Measurements from ENCODE around the gene SLC25A25.

SLC25A25 gene

GRCh38 chr9:128114326-128115186 is 46.5 kb downstream of the SLC25A25 start:
- DNase-seq = peak; percentile 34

GRCh38 chr9:128115187-128116103 is 47.4 kb downstream of the SLC25A25 start:
- DNase-seq = peak; percentile 28

- DNase-seq = peak; percentile 15
Observed at GRCh38 chr9:128116104-128117083, 48.4 kb downstream of the SLC25A25 start.

- DNase-seq = peak; percentile 93
Observed at GRCh38 chr9:128117613-128118471, 49.8 kb downstream of the SLC25A25 start.

GRCh38 chr9:128118472-128118857 is 50.4 kb downstream of the SLC25A25 start:
- DNase-seq = peak; percentile 16

- peak; percentile 33 for DNase-seq
Observed at GRCh38 chr9:128118971-128119665, 51.1 kb downstream of the SLC25A25 start.

GRCh38 chr9:128120061-128120740 is 52.2 kb downstream of the SLC25A25 start:
- DNase-seq = peak; percentile 27

GRCh38 chr9:128120741-128121465 is 52.9 kb downstream of the SLC25A25 start:
- peak; percentile 19 for DNase-seq

- DNase-seq = no peak
Observed at GRCh38 chr9:128121466-128121810, 53.4 kb downstream of the SLC25A25 start.

- DNase-seq = peak; percentile 29
Observed at GRCh38 chr9:128121924-128122808, 54.1 kb downstream of the SLC25A25 start.

- DNase-seq = peak; percentile 5
Observed at GRCh38 chr9:128122809-128123175, 54.8 kb downstream of the SLC25A25 start.

GRCh38 chr9:128123451-128124080 is 55.5 kb downstream of the SLC25A25 start:
- DNase-seq = peak; percentile 28

- DNase-seq = peak; percentile 10
Observed at GRCh38 chr9:128124451-128124850, 56.4 kb downstream of the SLC25A25 start.

GRCh38 chr9:128124873-128125579 is 57.0 kb downstream of the SLC25A25 start:
- DNase-seq = peak; percentile 72

- DNase-seq = peak; percentile 28
Observed at GRCh38 chr9:128125580-128126354, 57.7 kb downstream of the SLC25A25 start.

GRCh38 chr9:128127568-128127989 is 59.5 kb downstream of the SLC25A25 start, which contains the start of gene PTGES2:
Gene PTGES2, minus strand, starts transcription at chr9:128127729. Its CDS starts 12 bp downstream, at chr9:128127717.
- DNase-seq = peak; percentile 88

Data from left hindlimb (tissue), 1 donor.